Measurements from ENCODE around the gene GALNTL6.

DNA sequence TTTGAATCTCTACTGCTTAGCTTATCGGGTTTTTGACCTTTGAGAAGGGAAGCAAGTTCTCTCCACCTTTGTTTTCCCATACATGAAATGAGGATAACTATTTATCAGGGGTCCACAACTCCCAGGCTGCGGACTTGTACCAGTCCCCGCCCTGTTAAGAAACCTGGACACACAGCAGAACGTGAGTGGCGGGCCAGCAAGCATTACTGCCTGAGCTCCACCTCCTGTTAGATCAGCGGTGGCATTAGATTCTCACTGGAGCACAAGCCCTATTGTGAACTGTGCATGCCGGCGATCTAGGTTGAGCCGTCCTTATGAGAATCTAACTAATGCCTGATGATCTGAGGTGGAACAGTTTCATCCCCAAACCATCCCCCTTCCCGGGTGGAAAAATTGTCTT, 579.5 kb downstream of the GALNTL6 start:
- TF ChIP-seq, protein P1, sequence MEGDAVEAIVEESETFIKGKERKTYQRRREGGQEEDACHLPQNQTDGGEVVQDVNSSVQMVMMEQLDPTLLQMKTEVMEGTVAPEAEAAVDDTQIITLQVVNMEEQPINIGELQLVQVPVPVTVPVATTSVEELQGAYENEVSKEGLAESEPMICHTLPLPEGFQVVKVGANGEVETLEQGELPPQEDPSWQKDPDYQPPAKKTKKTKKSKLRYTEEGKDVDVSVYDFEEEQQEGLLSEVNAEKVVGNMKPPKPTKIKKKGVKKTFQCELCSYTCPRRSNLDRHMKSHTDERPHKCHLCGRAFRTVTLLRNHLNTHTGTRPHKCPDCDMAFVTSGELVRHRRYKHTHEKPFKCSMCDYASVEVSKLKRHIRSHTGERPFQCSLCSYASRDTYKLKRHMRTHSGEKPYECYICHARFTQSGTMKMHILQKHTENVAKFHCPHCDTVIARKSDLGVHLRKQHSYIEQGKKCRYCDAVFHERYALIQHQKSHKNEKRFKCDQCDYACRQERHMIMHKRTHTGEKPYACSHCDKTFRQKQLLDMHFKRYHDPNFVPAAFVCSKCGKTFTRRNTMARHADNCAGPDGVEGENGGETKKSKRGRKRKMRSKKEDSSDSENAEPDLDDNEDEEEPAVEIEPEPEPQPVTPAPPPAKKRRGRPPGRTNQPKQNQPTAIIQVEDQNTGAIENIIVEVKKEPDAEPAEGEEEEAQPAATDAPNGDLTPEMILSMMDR (conservative IDR thresholded peaks at IDR 0.05; ENCODE audit: low read depth in 2 of 2): no peak
- TF ChIP-seq EZH2 (IDR thresholded peaks at IDR 0.05; ENCODE audit: low read depth, unreplicated experiment) (no peak), EZH2phosphoT487 (IDR thresholded peaks at IDR 0.05; ENCODE audit: unreplicated experiment) (no peak)
- TF ChIP-seq, protein P2, sequence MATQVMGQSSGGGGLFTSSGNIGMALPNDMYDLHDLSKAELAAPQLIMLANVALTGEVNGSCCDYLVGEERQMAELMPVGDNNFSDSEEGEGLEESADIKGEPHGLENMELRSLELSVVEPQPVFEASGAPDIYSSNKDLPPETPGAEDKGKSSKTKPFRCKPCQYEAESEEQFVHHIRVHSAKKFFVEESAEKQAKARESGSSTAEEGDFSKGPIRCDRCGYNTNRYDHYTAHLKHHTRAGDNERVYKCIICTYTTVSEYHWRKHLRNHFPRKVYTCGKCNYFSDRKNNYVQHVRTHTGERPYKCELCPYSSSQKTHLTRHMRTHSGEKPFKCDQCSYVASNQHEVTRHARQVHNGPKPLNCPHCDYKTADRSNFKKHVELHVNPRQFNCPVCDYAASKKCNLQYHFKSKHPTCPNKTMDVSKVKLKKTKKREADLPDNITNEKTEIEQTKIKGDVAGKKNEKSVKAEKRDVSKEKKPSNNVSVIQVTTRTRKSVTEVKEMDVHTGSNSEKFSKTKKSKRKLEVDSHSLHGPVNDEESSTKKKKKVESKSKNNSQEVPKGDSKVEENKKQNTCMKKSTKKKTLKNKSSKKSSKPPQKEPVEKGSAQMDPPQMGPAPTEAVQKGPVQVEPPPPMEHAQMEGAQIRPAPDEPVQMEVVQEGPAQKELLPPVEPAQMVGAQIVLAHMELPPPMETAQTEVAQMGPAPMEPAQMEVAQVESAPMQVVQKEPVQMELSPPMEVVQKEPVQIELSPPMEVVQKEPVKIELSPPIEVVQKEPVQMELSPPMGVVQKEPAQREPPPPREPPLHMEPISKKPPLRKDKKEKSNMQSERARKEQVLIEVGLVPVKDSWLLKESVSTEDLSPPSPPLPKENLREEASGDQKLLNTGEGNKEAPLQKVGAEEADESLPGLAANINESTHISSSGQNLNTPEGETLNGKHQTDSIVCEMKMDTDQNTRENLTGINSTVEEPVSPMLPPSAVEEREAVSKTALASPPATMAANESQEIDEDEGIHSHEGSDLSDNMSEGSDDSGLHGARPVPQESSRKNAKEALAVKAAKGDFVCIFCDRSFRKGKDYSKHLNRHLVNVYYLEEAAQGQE (IDR thresholded peaks at IDR 0.05; ENCODE audit: unreplicated experiment): no peak
